ENCODE measurements around the gene LMTK2. TPM values are rescaled to one million over a fixed set of nuclear protein-coding genes. Genes with fewer than 3 reads are reported as not detected.

The LMTK2 gene
- total RNA-seq, 2 experiments from 2014 or later = 13.7 to 14.7 TPM

- ChIA-PET POLR2A (no interaction called here), CTCF (interaction anchor here (1.3 kb wide), 2 partner anchors 35 to 112 kb away, joined by 4 to 7 read pairs; no protein-coding TSS in a partner anchor)
Measured at GRCh38 chr7:98133621-98134303, 27.1 kb downstream of the LMTK2 start.

- POLR2A ChIA-PET = no interaction called here
Measured at GRCh38 chr7:98134420-98135228, 28.0 kb downstream of the LMTK2 start.

GRCh38 chr7:98135984-98136383, 29.3 kb downstream of the LMTK2 start:
- CTCF ChIA-PET = no interaction called here
- POLR2A ChIA-PET = no interaction called here

More at GRCh38 chr7:98134420-98135228, 28.0 kb downstream of the LMTK2 start:
- CTCF ChIA-PET = interaction anchor here (1.3 to 1.4 kb wide), 2 partner anchors 34 to 113 kb away, joined by 5 to 7 read pairs; no protein-coding TSS in a partner anchor

GRCh38 chr7:98136423-98136822, 29.8 kb downstream of the LMTK2 start:
- POLR2A ChIA-PET = no interaction called here

GRCh38 chr7:98137134-98137825, 30.6 kb downstream of the LMTK2 start:
- ChIA-PET POLR2A (no interaction called here), CTCF (no interaction called here)

More at GRCh38 chr7:98136423-98136822, 29.8 kb downstream of the LMTK2 start:
- CTCF ChIA-PET = no interaction called here

- ChIA-PET CTCF (no interaction called here), POLR2A (no interaction called here)
Measured at GRCh38 chr7:98137826-98138151, 31.1 kb downstream of the LMTK2 start.

GRCh38 chr7:98138672-98139071, 32.0 kb downstream of the LMTK2 start:
- POLR2A ChIA-PET = no interaction called here
- CTCF ChIA-PET = interaction anchor here (0.7 kb wide), 1 partner anchor 30 kb away, joined by 3 read pairs; no protein-coding TSS in a partner anchor

GRCh38 chr7:98142658-98143057, 36.0 kb downstream of the LMTK2 start:
- POLR2A ChIA-PET = no interaction called here
- CTCF ChIA-PET = no interaction called here

GRCh38 chr7:98148607-98149006, 41.9 kb downstream of the LMTK2 start:
- ChIA-PET CTCF (no interaction called here), POLR2A (no interaction called here)

GRCh38 chr7:98149116-98149692, 42.5 kb downstream of the LMTK2 start:
- ChIA-PET CTCF (no interaction called here), POLR2A (no interaction called here)

- ChIA-PET POLR2A (no interaction called here), CTCF (interaction anchor here (1.9 kb wide), 1 partner anchor 17 kb away, joined by 5 read pairs; no protein-coding TSS in a partner anchor)
Measured at GRCh38 chr7:98151884-98152283, 45.2 kb downstream of the LMTK2 start.

GRCh38 chr7:98156700-98157099, 50.0 kb downstream of the LMTK2 start:
- POLR2A ChIA-PET = no interaction called here
- CTCF ChIA-PET = interaction anchor here (0.6 to 1.5 kb wide), 4 partner anchors 9 to 53 kb away, joined by 3 to 5 read pairs (median 4); no protein-coding TSS in a partner anchor

- POLR2A ChIA-PET = no interaction called here
- CTCF ChIA-PET = no interaction called here
Measured at GRCh38 chr7:98157761-98158160, 51.1 kb downstream of the LMTK2 start.

GRCh38 chr7:98162758-98163157, 56.1 kb downstream of the LMTK2 start:
- CTCF ChIA-PET = interaction anchor here (1.5 to 2.5 kb wide), 3 partner anchors 51 to 141 kb away, joined by 3 to 7 read pairs (median 3); no protein-coding TSS in a partner anchor
- POLR2A ChIA-PET = no interaction called here

GRCh38 chr7:98163269-98163668, 56.6 kb downstream of the LMTK2 start:
- CTCF ChIA-PET = interaction anchor here (1.6 to 7.5 kb wide), 3 partner anchors 52 to 142 kb away, joined by 3 to 96 read pairs (median 7); no protein-coding TSS in a partner anchor

GRCh38 chr7:98163704-98164494, 57.2 kb downstream of the LMTK2 start:
- CTCF ChIA-PET = interaction anchor here (2.5 to 7.5 kb wide), 2 partner anchors 52 to 141 kb away, joined by 7 to 96 read pairs; no protein-coding TSS in a partner anchor
- POLR2A ChIA-PET = interaction anchor here (0.5 kb wide), 1 partner anchor 58 kb away, joined by 3 read pairs; no protein-coding TSS in a partner anchor

More at GRCh38 chr7:98163269-98163668, 56.6 kb downstream of the LMTK2 start:
- POLR2A ChIA-PET = no interaction called here

- ChIA-PET CTCF (interaction anchor here (0.6 to 7.5 kb wide), 9 partner anchors 18 to 153 kb away, joined by 3 to 96 read pairs (median 3); partner anchors contain the start of gene LMTK2), POLR2A (no interaction called here)
Measured at GRCh38 chr7:98165827-98166667, 59.4 kb downstream of the LMTK2 start.

GRCh38 chr7:98166668-98166970, 60.0 kb downstream of the LMTK2 start:
- POLR2A ChIA-PET = no interaction called here
- CTCF ChIA-PET = interaction anchor here (1.0 to 7.5 kb wide), 7 partner anchors 36 to 154 kb away, joined by 3 to 96 read pairs (median 3); partner anchors contain the start of gene LMTK2
